Keratinocyte (primary cell): ENCODE measurements around the gene NCL.

ENCODE experiments used
- CTCF ChIP-seq, 3 experiments: IDR thresholded peaks in 1 of 3; conservative IDR thresholded peaks in 1 of 3; optimal IDR thresholded peaks in 1 of 3; 2 replicates in 2 of 3; 3 replicates in 1 of 3; pipeline versions ENCODE3 to v1.5.1; 2011; ENCODE audit warnings: low read length in 3 of 3, mild to moderate bottlenecking in 3 of 3, moderate library complexity in 2 of 3, control low read depth in 1 of 3, inconsistent platforms in 1 of 3; ENCODE audit not compliant: insufficient read depth in 2 of 3; ENCODE audit errors: extremely low read depth in 1 of 3
- EZH2 ChIP-seq: IDR thresholded peaks from one replicate; pipeline ENCODE4 v1.6.1; 2012; ENCODE audit warnings: inconsistent platforms, mild to moderate bottlenecking, low read length, moderate library complexity

GRCh38 chr2:231497651-231498050, 33.4 kb upstream of the NCL start:
- no peak for TF ChIP-seq CTCF (optimal IDR thresholded peaks at IDR 0.05 in 1 of 3, IDR thresholded peaks at IDR 0.05 in 1 of 3, conservative IDR thresholded peaks at IDR 0.05 in 1 of 3; ENCODE audit: extremely low read depth in 1 of 3, insufficient read depth in 2 of 3, low read length in 3 of 3)
- no peak for TF ChIP-seq EZH2
